CD4-positive, alpha-beta T cell treated with Interleukin-15 for 4 hours (primary cell): ENCODE data around the gene MOSPD3.

Source experiments
- DNase-seq: peaks from one replicate; pipeline ENCODE4 v3.0.0-alpha.2; 2020; ENCODE audit warnings: low spot score

The MOSPD3 gene

DNA sequence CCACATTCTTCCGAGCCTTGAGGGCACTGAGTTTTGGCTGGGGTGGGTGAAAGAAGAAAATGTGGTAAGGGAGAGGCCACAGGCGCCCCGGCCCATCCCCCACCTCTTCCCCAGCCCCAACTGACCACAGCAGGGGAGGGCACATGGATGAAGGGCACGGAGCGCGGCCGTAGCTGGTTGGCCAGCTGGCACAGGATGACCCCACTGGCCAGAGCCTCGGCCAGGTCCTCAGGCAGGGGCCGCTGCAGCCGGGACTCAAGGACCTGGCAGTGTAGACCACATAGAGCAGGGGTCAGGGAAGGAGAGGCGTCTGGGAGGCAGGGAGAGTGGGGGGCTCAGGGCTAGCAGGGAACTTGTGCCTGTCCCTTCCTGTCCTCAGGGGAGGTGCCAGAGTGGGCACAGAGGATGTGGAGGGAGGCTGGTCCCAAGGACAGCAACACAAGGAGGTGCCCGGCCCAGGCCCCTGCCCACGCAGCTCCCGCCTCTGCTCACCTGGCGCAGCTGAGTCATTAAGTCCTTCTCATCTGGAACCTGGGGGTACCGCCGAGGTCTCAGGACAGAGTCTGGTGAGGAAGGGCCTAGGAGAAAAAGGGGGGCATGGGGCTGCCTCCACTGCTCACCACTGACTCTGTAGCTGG is 36.5 kb upstream of the MOSPD3 start:
- DNase-seq: no peak

DNA sequence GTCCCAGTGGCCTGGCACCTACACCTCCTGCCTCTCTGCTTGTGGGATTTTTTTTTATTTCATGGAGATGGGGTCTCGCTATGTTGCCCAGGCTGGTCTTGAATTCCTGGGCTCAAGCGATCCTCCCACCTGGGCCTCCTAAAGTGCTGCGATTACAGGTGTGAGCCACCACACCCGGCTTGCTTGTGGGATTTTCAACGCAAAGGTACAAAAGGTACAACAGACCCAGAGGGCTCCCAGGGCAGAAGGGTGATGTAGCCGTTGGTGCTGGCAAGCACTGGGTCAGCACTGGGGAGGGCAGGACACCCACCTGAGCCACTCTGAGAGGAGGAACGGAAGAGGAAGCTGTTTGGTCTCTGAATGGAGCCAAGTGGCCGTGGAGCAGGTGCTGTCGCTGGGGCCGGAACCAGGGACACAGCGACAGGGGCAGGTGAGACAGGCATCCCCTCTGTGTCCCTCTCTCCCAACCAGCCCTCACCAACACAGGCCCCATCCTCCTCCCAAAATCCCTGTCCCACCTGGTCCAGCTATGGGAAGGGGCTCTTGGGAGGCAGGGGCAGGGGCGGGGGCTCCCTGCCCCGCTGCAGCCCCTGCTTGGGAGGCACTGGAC is 35.9 kb upstream of the MOSPD3 start:
- DNase-seq: no peak

DNA sequence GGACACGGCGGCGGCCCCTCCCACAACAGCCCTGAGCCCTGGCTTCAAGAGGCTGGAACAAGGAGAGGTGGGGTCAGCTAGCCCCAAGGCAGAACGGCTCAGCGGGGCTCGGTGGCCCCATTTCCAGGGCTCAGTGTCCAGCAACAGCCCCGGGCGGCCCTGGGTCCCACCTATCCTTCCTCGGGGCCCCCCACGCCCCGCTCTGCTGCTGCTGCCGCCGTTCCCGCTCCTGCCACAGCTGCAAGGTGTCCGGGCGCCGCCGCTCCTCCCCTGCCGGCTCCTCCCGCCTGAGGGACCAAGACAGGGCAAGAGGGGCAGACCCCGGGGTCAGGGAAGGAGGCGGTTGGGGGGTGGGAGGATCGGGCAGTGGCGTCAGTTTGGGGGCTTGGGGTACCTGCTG is 35.2 kb upstream of the MOSPD3 start:
- no peak for DNase-seq

DNA sequence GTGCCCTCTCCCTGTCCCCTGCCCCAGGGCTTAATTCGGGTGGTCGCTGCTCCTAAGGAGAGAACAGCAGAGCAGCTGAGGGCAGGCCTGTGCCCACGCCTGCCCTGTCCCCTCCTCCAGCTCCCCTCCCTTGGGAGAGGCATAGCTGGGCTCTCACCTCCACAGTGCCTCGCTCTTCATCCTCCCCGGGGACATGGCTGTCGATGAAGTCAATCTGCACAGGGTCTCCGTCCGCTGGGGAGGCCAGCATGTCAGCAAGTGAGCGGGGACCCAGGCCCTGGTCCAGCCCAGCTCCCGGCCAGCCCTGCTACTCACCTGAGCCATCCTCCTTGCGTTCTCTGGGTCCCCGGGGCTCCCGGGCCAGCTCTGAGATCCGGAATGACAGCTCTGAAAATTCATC is 34.8 kb upstream of the MOSPD3 start:
- no peak for DNase-seq

- DNase-seq: no peak
Observed at GRCh38 chr7:100578246-100579183, 33.8 kb upstream of the MOSPD3 start.

- DNase-seq: no peak
Observed at GRCh38 chr7:100580466-100581283, 31.7 kb upstream of the MOSPD3 start.

GRCh38 chr7:100582041-100582579 is 30.2 kb upstream of the MOSPD3 start:
- no peak for DNase-seq

GRCh38 chr7:100582650-100583049 is 29.7 kb upstream of the MOSPD3 start:
- no peak for DNase-seq

DNA sequence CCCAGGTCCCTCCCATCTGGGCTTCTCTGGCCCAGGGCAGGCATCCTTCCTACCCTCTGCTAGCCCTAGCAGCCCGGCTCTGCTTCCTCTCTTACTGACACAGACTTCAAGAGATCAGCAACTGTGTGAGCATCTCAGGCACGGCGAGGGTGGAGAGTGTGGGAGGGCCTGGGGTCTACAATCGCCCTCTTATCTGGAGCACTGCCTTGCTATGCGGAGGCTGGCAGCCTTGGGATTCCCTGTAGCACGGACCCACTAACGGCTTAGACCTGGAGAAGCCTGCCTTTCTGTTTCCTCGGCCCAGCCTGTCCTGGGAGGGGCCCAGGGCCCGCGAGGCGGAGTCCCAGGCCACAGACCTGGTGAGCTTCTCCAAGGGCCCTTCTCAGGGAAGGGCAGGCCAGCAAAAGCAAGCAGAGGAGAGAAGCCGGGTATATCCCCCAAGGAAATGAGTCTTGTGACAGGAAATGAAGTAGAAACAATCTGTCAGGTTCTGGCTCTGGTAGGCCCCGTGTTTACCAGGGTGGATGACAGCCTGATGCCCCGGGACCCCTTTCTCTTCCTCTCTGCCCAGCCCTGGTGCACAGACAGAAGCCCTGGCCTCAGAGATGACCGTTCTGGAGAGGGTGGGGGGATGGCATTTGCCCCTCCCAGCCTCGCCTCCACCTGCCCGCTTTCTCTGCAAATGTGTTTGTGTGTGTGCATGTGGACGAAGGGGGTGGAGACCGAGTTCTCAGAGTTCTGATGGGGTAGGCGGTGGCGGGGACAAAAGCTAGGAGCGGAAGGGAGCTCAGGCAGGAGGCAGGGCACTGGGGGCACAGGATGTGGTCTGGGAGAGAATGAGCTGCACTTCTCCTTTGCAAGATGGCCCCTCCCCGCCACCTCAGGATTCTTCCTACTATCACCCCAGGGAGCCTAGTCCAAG is 28.9 kb upstream of the MOSPD3 start:
- peak; percentile 62 for DNase-seq

GRCh38 chr7:100584054-100584682 is 28.2 kb upstream of the MOSPD3 start:
- no peak for DNase-seq

- no peak for DNase-seq
Observed at GRCh38 chr7:100584683-100585510, 27.4 kb upstream of the MOSPD3 start.

GRCh38 chr7:100585511-100586265 is 26.7 kb upstream of the MOSPD3 start, which contains the start of gene LRCH4:
LRCH4 (minus strand) TSS chr7:100586129; CDS start chr7:100586100, 29 bp downstream.
- DNase-seq: peak; percentile 51

DNA sequence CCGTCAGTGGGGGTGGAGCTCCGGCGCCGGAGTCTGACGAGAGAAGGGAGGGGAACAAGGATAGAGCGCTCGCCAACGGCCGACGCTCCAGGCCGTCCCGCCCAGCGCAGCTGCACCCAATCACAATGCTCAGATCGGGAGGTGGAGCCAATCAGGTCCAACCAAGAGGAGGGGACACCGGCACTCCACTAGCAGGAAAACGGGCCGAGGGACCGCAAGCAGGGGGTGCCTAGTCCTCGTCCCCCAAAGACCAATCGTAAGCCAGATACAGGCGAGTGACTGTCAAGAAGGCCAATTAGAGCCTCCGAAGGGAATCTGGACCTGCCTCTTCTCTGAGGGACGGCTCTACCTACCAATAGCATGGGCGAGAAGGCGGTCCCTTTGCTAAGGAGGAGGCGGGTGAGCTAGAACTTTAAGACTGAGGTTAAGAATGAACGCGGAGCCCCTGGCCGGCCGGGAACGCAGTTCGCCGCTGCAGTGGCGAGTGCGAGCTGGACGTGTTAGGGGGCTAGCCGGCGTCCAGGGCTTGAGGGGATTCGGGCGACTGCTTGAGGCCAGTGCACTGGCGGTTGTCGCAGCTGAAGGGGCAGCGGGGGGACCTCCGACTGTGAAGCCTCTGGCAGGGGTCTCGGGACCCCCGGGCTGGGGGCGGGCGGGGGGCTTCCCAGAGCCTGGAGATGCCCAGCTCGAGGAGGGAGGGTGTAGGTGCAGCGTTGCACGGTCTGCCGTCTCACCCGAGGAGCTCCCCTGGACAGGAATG is 25.9 kb upstream of the MOSPD3 start, which contains the start of gene FBXO24:
FBXO24 (plus strand) TSS at position 63 of the 760 bp plus-strand sequence; CDS start at position 361, 298 bp downstream.
- peak; percentile 100 for DNase-seq

DNA sequence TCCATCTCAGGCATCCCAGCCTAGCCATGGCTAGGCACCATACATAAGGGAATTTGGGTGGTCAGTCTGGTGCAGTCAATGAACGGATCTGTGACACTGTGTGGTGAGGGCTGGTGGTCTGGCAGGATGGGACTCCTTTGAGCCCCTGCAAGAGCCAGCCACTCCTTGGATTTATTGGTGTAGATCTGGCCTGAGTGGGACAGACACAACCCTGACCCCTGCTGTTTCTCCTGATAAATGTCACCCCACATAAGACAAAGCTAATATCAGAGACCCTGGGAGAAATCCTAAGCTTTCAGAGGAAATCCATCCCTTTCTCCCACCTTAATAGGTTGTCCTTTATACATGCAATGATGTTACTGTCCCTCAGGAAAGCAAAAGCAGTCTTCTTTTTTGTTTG is 23.9 kb upstream of the MOSPD3 start:
- peak; percentile 33 for DNase-seq

- no peak for DNase-seq
Observed at GRCh38 chr7:100589341-100589947, 22.9 kb upstream of the MOSPD3 start.

- DNase-seq: no peak
Observed at GRCh38 chr7:100590077-100590737, 22.1 kb upstream of the MOSPD3 start.
